ENCODE data around the gene VAPB. TPM values are rescaled to one million over a fixed set of nuclear protein-coding genes. Genes with fewer than 3 reads are reported as not detected.

The VAPB gene
- total RNA-seq, 1 experiment from 2014 or later: 51.0 TPM

GRCh38 chr20:58447511-58448391 lies 58.7 kb downstream of the VAPB start:
- no peaks in the 10 kb centered on the region for H3K27me3 ChIP-seq
- no peak overlapping the region for H3K4me3 ChIP-seq
- H3K9me3 ChIP-seq (replicated peaks): no peaks in the 10 kb centered on the region
- DNase-seq: peak; percentile 67 to 81
- no peak overlapping the region for H3K27ac ChIP-seq
- peaks cover 48% of the 10 kb centered on the region for H3K36me3 ChIP-seq
- no peaks in the 10 kb centered on the region for H3K4me1 ChIP-seq

DNA sequence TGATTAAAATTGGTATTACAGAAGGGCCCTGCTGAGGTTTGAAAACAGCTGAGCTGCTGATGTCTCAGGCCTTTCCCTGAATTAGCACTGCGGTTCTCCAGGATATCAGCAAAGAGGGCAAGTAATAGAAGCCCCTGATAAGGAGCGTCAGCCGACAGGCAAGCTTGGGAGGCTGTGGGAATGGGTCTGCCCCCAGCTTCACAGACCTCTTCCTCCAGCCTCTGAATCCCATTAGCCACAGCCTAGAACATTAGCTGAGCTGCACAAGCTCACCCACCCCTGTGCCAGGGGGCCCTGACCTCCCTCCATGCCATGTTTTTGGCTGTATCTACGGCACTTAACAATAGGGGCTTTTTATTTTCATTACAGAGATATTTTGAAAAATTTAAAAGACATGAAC lies 59.9 kb downstream of the VAPB start:
- no peak for DNase-seq
- Histone ChIP-seq H3K27me3 (no peaks in the 10 kb centered on the region), H3K4me3 (no peak overlapping the region), H3K9me3 (replicated peaks) (no peaks in the 10 kb centered on the region), H3K36me3 (peaks cover 42% of the 10 kb centered on the region), H3K27ac (no peak overlapping the region), H3K4me1 (no peaks in the 10 kb centered on the region)

DNA sequence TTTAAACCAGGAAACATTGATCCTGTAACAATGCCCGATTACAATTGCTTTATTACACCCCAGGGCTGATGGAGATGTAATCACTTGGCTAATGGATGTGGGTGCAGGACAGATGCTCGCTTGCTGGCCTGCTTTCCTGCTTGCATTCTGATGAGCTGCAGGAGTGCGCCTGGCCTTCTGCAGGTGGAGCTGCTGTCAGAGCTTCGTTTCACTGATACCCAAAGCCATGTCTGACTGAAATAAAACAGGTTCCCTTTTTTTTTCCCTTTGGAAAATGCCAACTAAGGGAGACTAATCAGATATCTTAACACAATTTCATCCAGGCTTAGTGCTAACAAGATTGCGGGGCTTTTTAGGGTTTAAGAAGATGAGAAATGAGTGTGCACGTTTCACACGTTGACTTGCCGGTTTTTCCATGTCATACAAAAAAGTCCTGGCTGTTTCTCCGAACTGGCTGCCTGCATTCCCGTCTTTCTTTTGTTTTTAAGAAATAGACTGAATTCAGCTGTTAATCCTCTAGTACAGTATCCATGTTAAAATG lies 60.7 kb downstream of the VAPB start:
- Histone ChIP-seq H3K36me3 (peaks cover 34% of the 10 kb centered on the region), H3K4me3 (no peak overlapping the region), H3K27ac (no peak overlapping the region), H3K4me1 (no peaks in the 10 kb centered on the region), H3K9me3 (replicated peaks) (no peaks in the 10 kb centered on the region), H3K27me3 (no peaks in the 10 kb centered on the region)
- DNase-seq: no peak

- no peaks in the 10 kb centered on the region for H3K4me1 ChIP-seq
- no peaks in the 10 kb centered on the region for H3K9me3 ChIP-seq (replicated peaks)
- H3K36me3 ChIP-seq: peaks cover 29% of the 10 kb centered on the region
- no peak overlapping the region for H3K27ac ChIP-seq
- H3K4me3 ChIP-seq: no peak overlapping the region
- H3K27me3 ChIP-seq: no peaks in the 10 kb centered on the region
- no peak for DNase-seq
These were observed 61.2 kb downstream of the VAPB start for GRCh38 chr20:58450254-58450653.

DNA sequence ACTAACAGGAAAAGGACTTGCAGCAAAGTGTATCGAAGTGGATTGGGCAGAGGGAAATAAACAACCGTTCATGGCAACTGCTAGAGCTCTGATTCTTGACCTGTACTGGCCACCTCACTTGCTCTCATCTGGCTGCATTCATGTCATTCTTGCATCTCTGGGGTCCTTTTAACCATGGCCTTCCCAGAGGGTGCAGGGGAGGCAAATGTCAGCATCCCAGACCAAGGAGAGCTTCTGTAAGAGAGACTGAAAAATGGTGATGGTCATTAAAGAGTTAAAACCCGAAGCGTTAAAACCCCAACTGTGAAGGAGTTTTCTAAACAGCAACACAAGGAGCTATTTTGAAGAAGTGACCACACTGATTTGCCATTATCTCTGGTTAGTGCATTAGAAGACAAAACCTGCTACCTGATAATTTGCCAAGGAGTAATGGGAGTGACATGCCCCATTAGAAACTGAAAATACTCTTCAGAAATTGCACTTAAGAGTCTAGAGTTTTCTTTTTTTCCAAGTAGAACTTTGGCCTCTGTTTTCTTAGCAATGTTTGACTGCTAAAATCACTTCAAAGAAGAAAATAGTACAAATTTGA lies 63.7 kb downstream of the VAPB start:
- Histone ChIP-seq H3K4me3 (no peak overlapping the region), H3K9me3 (replicated peaks) (no peaks in the 10 kb centered on the region), H3K4me1 (no peaks in the 10 kb centered on the region), H3K36me3 (peaks cover 15% of the 10 kb centered on the region), H3K27me3 (no peaks in the 10 kb centered on the region), H3K27ac (no peak overlapping the region)
- no peak for DNase-seq

DNA sequence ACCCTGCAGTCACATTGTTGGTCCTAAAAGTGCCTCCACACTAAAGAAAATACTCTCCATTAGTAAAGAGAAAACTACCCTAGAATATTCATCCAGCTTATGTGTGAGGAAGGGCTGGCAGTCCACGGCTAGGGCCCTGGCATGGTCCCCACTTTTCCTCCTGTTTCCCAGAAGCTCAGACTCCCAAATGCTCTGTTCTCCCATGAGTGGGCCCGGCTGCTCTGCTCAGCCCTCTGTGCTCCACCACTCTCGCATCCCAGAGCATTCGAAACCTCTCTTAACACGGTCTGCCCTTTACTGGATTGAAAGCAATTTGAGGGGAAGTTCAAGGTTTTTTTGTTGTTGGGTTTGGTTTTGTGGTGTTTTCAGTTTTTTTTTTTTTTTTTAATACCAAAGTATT lies 64.4 kb downstream of the VAPB start:
- Histone ChIP-seq H3K4me3 (no peak overlapping the region), H3K27me3 (no peaks in the 10 kb centered on the region), H3K36me3 (peaks cover 9% of the 10 kb centered on the region), H3K9me3 (replicated peaks) (no peaks in the 10 kb centered on the region), H3K4me1 (no peaks in the 10 kb centered on the region), H3K27ac (no peak overlapping the region)
- no peak for DNase-seq

- peaks cover 5% of the 10 kb centered on the region; the same call in 1 of the 2 replicates for H3K36me3 ChIP-seq
- H3K9me3 ChIP-seq (replicated peaks): no peaks in the 10 kb centered on the region
- H3K4me1 ChIP-seq: no peaks in the 10 kb centered on the region
- no peak overlapping the region for H3K27ac ChIP-seq
- H3K27me3 ChIP-seq: no peaks in the 10 kb centered on the region
- no peak overlapping the region for H3K4me3 ChIP-seq
- DNase-seq: no peak
These were observed 65.4 kb downstream of the VAPB start for GRCh38 chr20:58454460-58454859.

- no peak for DNase-seq
- Histone ChIP-seq H3K36me3 (0 out of 2 replicates have a peak, but pooled peaks cover 1% of the 10 kb centered on the region), H3K9me3 (replicated peaks) (no peaks in the 10 kb centered on the region), H3K4me1 (no peaks in the 10 kb centered on the region), H3K27ac (no peak overlapping the region), H3K4me3 (no peak overlapping the region), H3K27me3 (no peaks in the 10 kb centered on the region)
These were observed 68.2 kb downstream of the VAPB start for GRCh38 chr20:58457083-58457695.

GRCh38 chr20:58458342-58459057 lies 69.5 kb downstream of the VAPB start:
- no peak overlapping the region for H3K27ac ChIP-seq
- H3K9me3 ChIP-seq (replicated peaks): no peaks in the 10 kb centered on the region
- no peaks in the 10 kb centered on the region for H3K36me3 ChIP-seq
- no peak overlapping the region for H3K4me3 ChIP-seq
- no peaks in the 10 kb centered on the region for H3K4me1 ChIP-seq
- DNase-seq: no peak
- no peaks in the 10 kb centered on the region for H3K27me3 ChIP-seq

DNA sequence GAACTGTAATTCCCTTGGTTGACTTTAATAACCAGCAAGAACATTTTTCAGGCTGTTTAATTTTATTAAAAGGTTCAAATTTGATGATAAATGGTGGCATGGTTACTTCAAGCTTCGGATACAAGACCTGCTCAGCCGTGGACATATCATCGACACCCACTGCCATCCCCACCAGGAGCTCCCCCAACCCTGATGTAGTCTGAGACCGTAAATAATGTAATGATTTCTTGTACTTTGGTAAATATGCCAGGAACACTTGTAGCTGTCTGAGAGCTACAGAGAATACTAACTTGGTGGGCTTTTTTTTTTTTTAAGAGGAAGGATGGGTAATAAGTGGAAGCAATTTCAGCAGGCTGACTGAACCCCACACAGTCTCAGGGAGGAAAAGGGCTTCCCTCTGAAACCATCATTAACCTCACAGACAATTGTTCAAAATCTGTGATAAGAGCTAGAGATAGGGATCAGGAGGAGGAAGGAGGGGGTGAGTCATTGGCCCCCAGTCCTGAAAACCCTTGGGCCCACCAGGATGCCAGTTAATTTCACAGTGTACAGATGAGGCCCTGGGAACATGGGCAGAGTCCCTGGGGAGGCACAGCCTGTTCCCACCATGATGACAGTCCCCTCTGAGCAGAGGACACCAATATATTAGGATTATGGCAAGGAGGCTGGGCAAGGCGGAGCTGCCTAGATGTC lies 70.2 kb downstream of the VAPB start:
- Histone ChIP-seq H3K9me3 (replicated peaks) (no peaks in the 10 kb centered on the region), H3K4me1 (no peaks in the 10 kb centered on the region), H3K27me3 (no peaks in the 10 kb centered on the region), H3K4me3 (no peak overlapping the region), H3K27ac (no peak overlapping the region), H3K36me3 (no peaks in the 10 kb centered on the region)
- no peak for DNase-seq

DNA sequence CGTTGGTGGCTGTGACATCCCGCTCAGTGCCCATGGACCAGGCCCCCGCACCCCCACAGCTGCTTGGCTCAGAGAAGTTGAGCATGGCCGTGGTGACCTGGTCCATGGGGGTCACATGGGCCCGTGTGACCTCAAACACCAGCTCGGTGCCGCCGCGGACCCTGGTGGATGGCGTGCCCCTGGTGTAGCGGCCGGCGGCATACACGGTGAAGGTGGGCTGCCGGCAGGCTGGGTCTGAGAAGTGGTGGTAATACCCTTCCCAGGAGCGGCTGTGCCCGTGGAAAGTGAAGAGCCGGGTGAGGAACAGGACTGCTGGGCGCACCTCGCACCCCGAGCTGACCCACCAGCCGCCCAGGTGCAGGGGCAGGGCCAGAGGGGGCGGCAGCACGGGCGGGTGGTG lies 72.1 kb downstream of the VAPB start:
- Histone ChIP-seq H3K27me3 (no peaks in the 10 kb centered on the region), H3K27ac (no peak overlapping the region)

GRCh38 chr20:58461899-58462298 lies 72.9 kb downstream of the VAPB start:
- no peak for DNase-seq
- Histone ChIP-seq H3K4me1 (no peaks in the 10 kb centered on the region), H3K36me3 (no peaks in the 10 kb centered on the region), H3K27me3 (no peaks in the 10 kb centered on the region), H3K27ac (no peak overlapping the region), H3K9me3 (replicated peaks) (no peaks in the 10 kb centered on the region), H3K4me3 (no peak overlapping the region)

More for the DNA sequence above, 72.1 kb downstream of the VAPB start:
- Histone ChIP-seq H3K4me3 (no peak overlapping the region), H3K4me1 (no peaks in the 10 kb centered on the region), H3K36me3 (no peaks in the 10 kb centered on the region), H3K9me3 (replicated peaks) (no peaks in the 10 kb centered on the region)
- DNase-seq: no peak

DNA sequence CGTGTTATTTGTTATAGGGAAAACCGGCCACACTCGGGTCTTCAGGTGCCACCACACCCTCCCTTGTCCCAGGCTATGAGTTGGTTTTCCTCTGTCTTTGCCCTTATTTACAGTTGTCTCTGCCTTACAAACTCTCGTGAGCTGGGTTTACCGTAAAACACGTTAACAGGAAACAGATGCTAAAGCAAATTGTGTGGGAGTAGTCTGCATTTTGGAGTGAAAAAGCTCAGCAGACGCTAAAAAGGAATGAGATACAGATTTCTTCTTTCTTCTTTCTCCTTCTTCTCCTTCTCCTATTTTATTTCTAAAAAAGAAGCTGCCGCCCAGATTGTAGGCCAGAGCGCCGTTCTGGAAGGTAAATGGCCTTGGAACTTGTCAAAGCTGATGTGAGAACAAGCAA lies 74.2 kb downstream of the VAPB start:
- Histone ChIP-seq H3K9me3 (replicated peaks) (no peaks in the 10 kb centered on the region), H3K27ac (no peak overlapping the region), H3K36me3 (no peaks in the 10 kb centered on the region), H3K4me3 (no peak overlapping the region), H3K27me3 (no peaks in the 10 kb centered on the region), H3K4me1 (no peaks in the 10 kb centered on the region)
- no peak for DNase-seq

DNA sequence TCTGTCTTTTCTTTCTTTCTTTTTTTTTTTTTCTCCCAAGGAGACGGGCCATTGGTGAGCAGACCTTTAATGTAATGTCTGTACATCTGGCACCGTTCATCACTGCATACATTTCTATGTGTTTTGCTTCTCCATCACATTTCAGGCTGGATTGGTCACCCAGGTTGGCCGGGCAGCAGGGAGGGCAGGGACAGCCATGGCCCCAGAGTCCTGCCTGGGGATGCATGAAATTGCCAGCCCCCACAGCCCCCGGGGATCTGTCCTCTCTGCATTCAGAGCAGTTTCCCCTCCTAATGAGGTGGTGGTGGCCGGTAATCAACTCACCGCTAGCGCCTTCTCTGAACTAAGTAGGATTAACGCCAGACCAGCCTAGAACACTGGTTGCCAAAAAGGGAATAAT lies 75.8 kb downstream of the VAPB start:
- DNase-seq: no peak
- H3K9me3 ChIP-seq (replicated peaks): no peaks in the 10 kb centered on the region
- no peaks in the 10 kb centered on the region for H3K27me3 ChIP-seq
- no peak overlapping the region for H3K27ac ChIP-seq
- no peaks in the 10 kb centered on the region for H3K36me3 ChIP-seq
- H3K4me1 ChIP-seq: no peaks in the 10 kb centered on the region
- H3K4me3 ChIP-seq: no peak overlapping the region

All from SJCRH30 (cell line).